ENCODE measurements around the gene ENPP1. TPM values are rescaled to one million over a fixed set of nuclear protein-coding genes. Genes with fewer than 3 reads are reported as not detected.

ENPP1 gene
- total and polyA plus RNA-seq, 2 of the 4 experiments (the other 2 are of a cell fraction): 10.9 to 38.9 TPM

- Histone ChIP-seq H4K91ac (ENCODE audit: insufficient read depth, low read depth, low read length) (no peak overlapping the region), H2BK15ac (ENCODE audit: low read depth, low read length) (no peak overlapping the region), H3K27ac (ENCODE audit: insufficient read depth, low read length) (no peak overlapping the region), H3K9ac (ENCODE audit: low read depth, low read length) (no peak overlapping the region), H3K4me3 (ENCODE audit: insufficient read depth, low read depth, low read length) (no peak overlapping the region), H2AK5ac (ENCODE audit: low read depth, low read length) (no peak overlapping the region), H3K9me3 (ENCODE audit: control insufficient read depth, insufficient read depth, low read length) (no peaks in the 10 kb centered on the region), H3K4ac (ENCODE audit: low read depth, low read length) (no peak overlapping the region), H2BK120ac (ENCODE audit: low read depth, low read length) (no peak overlapping the region), H3K23ac (ENCODE audit: low read depth, low read length) (no peak overlapping the region), H4K5ac (ENCODE audit: low read depth, low read length) (no peak overlapping the region), H4K20me1 (ENCODE audit: insufficient read depth, low read length) (no peaks in the 10 kb centered on the region), H3K18ac (ENCODE audit: low read depth, low read length) (no peak overlapping the region), H3K27me3 (ENCODE audit: control insufficient read depth, insufficient read depth, low read length) (no peaks in the 10 kb centered on the region; the same call in 1 of the 2 replicates), H3K79me1 (ENCODE audit: low read depth in 1 of 2, low read length in 2 of 2) (no peaks in the 10 kb centered on the region), H2AFZ (replicated peaks; ENCODE audit: low read length, poor library complexity) (no peak overlapping the region), H2AK9ac (replicated peaks; ENCODE audit: low read depth, low read length, poor library complexity) (no peak overlapping the region), H2BK20ac (ENCODE audit: low read depth, low read length) (no peak overlapping the region), H3K36me3 (ENCODE audit: control insufficient read depth, insufficient read depth, low read length) (no peaks in the 10 kb centered on the region), H3K9me1 (ENCODE audit: insufficient read depth, low read length) (no peaks in the 10 kb centered on the region), H3K14ac (replicated peaks; ENCODE audit: low read depth, low read length) (no peak overlapping the region), H3K4me1 (ENCODE audit: control insufficient read depth, insufficient read depth, low read length) (no peaks in the 10 kb centered on the region; the same call in 1 of the 2 replicates), H4K8ac (ENCODE audit: low read depth in 2 of 2, low read length in 2 of 2) (no peak overlapping the region), H3K56ac (ENCODE audit: extremely low read depth, insufficient read depth, low read length) (no peak overlapping the region), H3K4me2 (ENCODE audit: low read depth, low read length) (no peak overlapping the region), H2BK5ac (ENCODE audit: low read depth, low read length, poor library complexity, severe bottlenecking) (no peak overlapping the region)
- in situ Hi-C loops (cut with MboI; ENCODE audit: low sequenced_read_pairs) (no loop called here), dilution Hi-C loops (cut with HindIII; ENCODE audit: low sequenced_read_pairs, unreplicated experiment) (no loop called here), intact Hi-C loops (cut with micrococcal nuclease) (no loop called here)
- 100% methylated on average over 1 of the region's 15 CpGs; no CpG with 5 or more reads in 1 of the 2 experiments for WGBS, 2 experiments (ENCODE audit: extremely low coverage in 2 of 2, insufficient read length in 1 of 2)
- POLR2A ChIA-PET (ENCODE audit: unreplicated experiment): no interaction called here
- DNase-seq (no peak), ATAC-seq (ENCODE audit: low read depth) (no peak)
- CTCF ChIA-PET: no interaction called here
- no TSS peak for BruUV-seq (replicated peaks)
- TF ChIP-seq RCOR1 (IDR thresholded peaks at IDR 0.05; ENCODE audit: insufficient replicate concordance, low read length) (no peak), MAZ (IDR thresholded peaks at IDR 0.05; ENCODE audit: borderline replicate concordance, low read depth, low read length) (no peak), MAFK (IDR thresholded peaks at IDR 0.05; ENCODE audit: low read depth, low read length) (no peak), SMC3 (IDR thresholded peaks at IDR 0.05; ENCODE audit: low read depth, low read length) (no peak), USF2 (IDR thresholded peaks at IDR 0.05; ENCODE audit: low read depth, low read length) (no peak), MXI1 (IDR thresholded peaks at IDR 0.05; ENCODE audit: borderline replicate concordance, low read depth, low read length) (no peak), ELK1 (IDR thresholded peaks at IDR 0.05; ENCODE audit: borderline replicate concordance, low read depth, low read length) (no peak), CHD1 (IDR thresholded peaks at IDR 0.05; ENCODE audit: low read depth, low read length) (no peak), RAD21 (IDR thresholded peaks at IDR 0.05; ENCODE audit: low read length) (no peak), CTCF (conservative IDR thresholded peaks at IDR 0.05; ENCODE audit: low read depth, low read length) (no peak), CEBPB (IDR thresholded peaks at IDR 0.05; ENCODE audit: low read depth, low read length) (no peak), RFX5 (IDR thresholded peaks at IDR 0.05; ENCODE audit: low read depth, low read length) (no peak), BHLHE40 (IDR thresholded peaks at IDR 0.05; ENCODE audit: low read depth, low read length) (no peak), NFE2L2 (IDR thresholded peaks at IDR 0.05; ENCODE audit: low read depth, low read length) (no peak)
Observed at GRCh38 chr6:131769385-131770141, 38.3 kb upstream of the ENPP1 start.

Measured in IMR-90 (cell line).